GM23248 (cell line): ENCODE data around the gene WDTC1.

Experiments used
- EZH2 ChIP-seq: fragments of 200-600 bp; sonication (generic); IDR thresholded peaks from 2 replicates; pipeline ENCODE4 v1.6.1; 2018; ENCODE audit warnings: antibody characterized with exemption, mild to moderate bottlenecking; ENCODE audit not compliant: insufficient read depth, poor library complexity, severe bottlenecking
- EZH2phosphoT487 ChIP-seq: fragments of 200-600 bp; sonication (generic); IDR thresholded peaks from 2 replicates; pipeline ENCODE4 v1.6.1; 2018; ENCODE audit warnings: antibody characterized with exemption, moderate library complexity, mild to moderate bottlenecking, low read depth; ENCODE audit not compliant: insufficient read depth

GRCh38 chr1:27355683-27356082 lies 121.3 kb downstream of the WDTC1 start:
- TF ChIP-seq EZH2 (no peak), EZH2phosphoT487 (no peak)
